Measurements from ENCODE around the gene ARID1B. TPM values are rescaled to one million over a fixed set of nuclear protein-coding genes. Genes with fewer than 3 reads are reported as not detected.

The ARID1B gene
- total and polyA plus RNA-seq, 2 donors (not counting 1 experiment from before 2014, with no cell fraction given), result 47.2 to 280 TPM

DNA sequence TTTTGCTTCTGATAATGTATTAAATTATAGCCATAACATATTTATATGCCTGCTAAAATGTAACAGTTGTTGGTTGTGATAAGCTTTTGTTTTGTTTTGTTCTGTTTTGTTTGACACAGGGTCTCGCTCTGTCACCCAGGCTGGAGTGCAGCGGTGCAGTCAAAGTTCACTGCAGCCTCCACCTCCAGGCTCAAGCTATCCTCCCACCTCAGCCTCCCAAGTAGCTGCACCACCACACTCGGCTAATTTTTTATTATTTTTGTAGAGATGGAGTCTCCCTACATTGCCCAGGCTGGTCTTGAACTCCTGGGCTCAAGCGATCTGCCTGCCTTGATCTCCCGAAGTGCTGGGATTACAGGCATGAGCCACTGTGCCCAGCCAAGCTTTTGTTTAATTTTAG lies 157.8 kb downstream of the ARID1B start:
- Mint-ChIP-seq H3K4me1 (peaks cover 67% of the 10 kb centered on the region), H3K27me3 (no peaks in the 10 kb centered on the region), H3K4me3 (no peak overlapping the region), H3K27ac (no peak overlapping the region), H3K9me3 (ENCODE audit: insufficient read depth) (no peaks in the 10 kb centered on the region)
- peaks cover 52% of the 10 kb centered on the region for H4K20me1 ChIP-seq (ENCODE audit: control insufficient read depth, insufficient read depth, low read length, poor library complexity, severe bottlenecking)
- peaks cover 98% of the 10 kb centered on the region for H3K79me2 ChIP-seq (ENCODE audit: control insufficient read depth, insufficient read depth, low read length)
- no peak overlapping the region for H3K4me2 ChIP-seq (replicated peaks; ENCODE audit: low read depth, low read length, poor library complexity, severe bottlenecking)
- WGBS (ENCODE audit: insufficient coverage), result 100% methylated on average over 2 of the region's 5 CpGs
- no peak overlapping the region for H2AFZ ChIP-seq (ENCODE audit: insufficient read depth, low read depth, low read length, poor library complexity, severe bottlenecking)
- intact Hi-C loops (cut with micrococcal nuclease), result loop anchor here (5.0 kb wide), 2 partner anchors 37 to 153 kb away; no protein-coding TSS in a partner anchor
- H3K9ac ChIP-seq (ENCODE audit: low read length), result no peak overlapping the region
- DNase-seq (no peak), ATAC-seq (ENCODE audit: low read depth) (no peak)
- POLR2A ChIA-PET, result no interaction called here
- H3K9me3 ChIP-seq (ENCODE audit: control extremely low read depth in 1 of 3, control insufficient read depth in 2 of 3, insufficient read depth in 1 of 3, low read length in 2 of 3), result no peaks in the 10 kb centered on the region
- CTCF ChIA-PET, result no interaction called here
- H3K4me1 ChIP-seq (ENCODE audit: control insufficient read depth in 2 of 2, insufficient read depth in 2 of 2, low read length in 2 of 2), result peaks cover 0 to 14% of the 10 kb centered on the region in 2 donors
- no peaks in the 10 kb centered on the region for H3K27me3 ChIP-seq (replicated peaks in 1 of 4; ENCODE audit: control extremely low read depth in 1 of 4, control insufficient read depth in 3 of 4, insufficient read depth in 4 of 4, low read length in 3 of 4)
- H3K36me3 ChIP-seq (replicated peaks in 1 of 2; ENCODE audit: control extremely low read depth in 1 of 2, control insufficient read depth in 1 of 2, extremely low read depth in 1 of 2, insufficient read depth in 2 of 2, low read length in 1 of 2), result peaks cover 0 to 7% of the 10 kb centered on the region in 2 experiments
- H3K27ac ChIP-seq (ENCODE audit: low read length in 2 of 2), result no peak overlapping the region
- TF ChIP-seq, protein P1, sequence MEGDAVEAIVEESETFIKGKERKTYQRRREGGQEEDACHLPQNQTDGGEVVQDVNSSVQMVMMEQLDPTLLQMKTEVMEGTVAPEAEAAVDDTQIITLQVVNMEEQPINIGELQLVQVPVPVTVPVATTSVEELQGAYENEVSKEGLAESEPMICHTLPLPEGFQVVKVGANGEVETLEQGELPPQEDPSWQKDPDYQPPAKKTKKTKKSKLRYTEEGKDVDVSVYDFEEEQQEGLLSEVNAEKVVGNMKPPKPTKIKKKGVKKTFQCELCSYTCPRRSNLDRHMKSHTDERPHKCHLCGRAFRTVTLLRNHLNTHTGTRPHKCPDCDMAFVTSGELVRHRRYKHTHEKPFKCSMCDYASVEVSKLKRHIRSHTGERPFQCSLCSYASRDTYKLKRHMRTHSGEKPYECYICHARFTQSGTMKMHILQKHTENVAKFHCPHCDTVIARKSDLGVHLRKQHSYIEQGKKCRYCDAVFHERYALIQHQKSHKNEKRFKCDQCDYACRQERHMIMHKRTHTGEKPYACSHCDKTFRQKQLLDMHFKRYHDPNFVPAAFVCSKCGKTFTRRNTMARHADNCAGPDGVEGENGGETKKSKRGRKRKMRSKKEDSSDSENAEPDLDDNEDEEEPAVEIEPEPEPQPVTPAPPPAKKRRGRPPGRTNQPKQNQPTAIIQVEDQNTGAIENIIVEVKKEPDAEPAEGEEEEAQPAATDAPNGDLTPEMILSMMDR (IDR thresholded peaks at IDR 0.05), result no peak
- TF ChIP-seq EZH2 (IDR thresholded peaks at IDR 0.05; ENCODE audit: borderline replicate concordance, insufficient read depth, low read depth, low read length, poor library complexity, severe bottlenecking), result no peak
- no peak overlapping the region for H3K4me3 ChIP-seq (ENCODE audit: control extremely low read depth in 1 of 5, extremely low read depth in 1 of 5, insufficient read depth in 1 of 5, low read depth in 2 of 5, low read length in 4 of 5)

DNA sequence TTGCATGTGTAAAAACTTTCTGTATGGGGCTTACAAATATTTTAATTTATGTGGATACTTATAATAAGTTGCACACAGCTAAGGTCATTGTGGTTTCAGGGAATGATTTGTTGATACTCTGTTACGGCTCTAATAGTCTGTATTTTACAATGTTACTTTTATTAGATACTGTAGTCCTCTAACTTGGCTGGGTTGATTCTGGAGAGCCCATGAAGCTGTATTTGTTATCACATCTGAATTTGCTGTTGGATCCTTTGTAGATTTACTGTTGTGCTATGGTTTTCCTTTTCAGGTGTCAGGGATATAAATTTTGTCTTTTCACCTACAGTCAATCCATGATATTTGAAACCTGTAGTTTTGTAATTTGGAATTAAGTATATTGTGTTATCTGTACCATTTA lies 161.0 kb downstream of the ARID1B start:
- Histone ChIP-seq H3K36me3 (replicated peaks in 1 of 2; ENCODE audit: control extremely low read depth in 1 of 2, control insufficient read depth in 1 of 2, extremely low read depth in 1 of 2, insufficient read depth in 2 of 2, low read length in 1 of 2) (peaks cover 0 to 7% of the 10 kb centered on the region in 2 experiments), H3K4me1 (ENCODE audit: control insufficient read depth in 2 of 2, insufficient read depth in 2 of 2, low read length in 2 of 2) (peaks cover 0 to 14% of the 10 kb centered on the region in 2 donors), H3K4me3 (ENCODE audit: control extremely low read depth in 1 of 5, extremely low read depth in 1 of 5, insufficient read depth in 1 of 5, low read depth in 2 of 5, low read length in 4 of 5) (no peak overlapping the region), H4K20me1 (ENCODE audit: control insufficient read depth, insufficient read depth, low read length, poor library complexity, severe bottlenecking) (peaks cover 46% of the 10 kb centered on the region), H3K27ac (ENCODE audit: low read length in 2 of 2) (no peak overlapping the region), H3K9ac (ENCODE audit: low read length) (no peak overlapping the region), H3K4me2 (replicated peaks; ENCODE audit: low read depth, low read length, poor library complexity, severe bottlenecking) (no peak overlapping the region), H3K9me3 (ENCODE audit: control extremely low read depth in 1 of 3, control insufficient read depth in 2 of 3, insufficient read depth in 1 of 3, low read length in 2 of 3) (no peaks in the 10 kb centered on the region), H3K79me2 (ENCODE audit: control insufficient read depth, insufficient read depth, low read length) (peaks cover 97% of the 10 kb centered on the region), H3K27me3 (replicated peaks in 1 of 4; ENCODE audit: control extremely low read depth in 1 of 4, control insufficient read depth in 3 of 4, insufficient read depth in 4 of 4, low read length in 3 of 4) (no peaks in the 10 kb centered on the region), H2AFZ (ENCODE audit: insufficient read depth, low read depth, low read length, poor library complexity, severe bottlenecking) (no peak overlapping the region)
- Mint-ChIP-seq H3K27ac (no peak overlapping the region), H3K4me1 (peaks cover 73% of the 10 kb centered on the region), H3K9me3 (ENCODE audit: insufficient read depth) (no peaks in the 10 kb centered on the region), H3K4me3 (no peak overlapping the region), H3K27me3 (no peaks in the 10 kb centered on the region)
- DNase-seq (no peak), ATAC-seq (ENCODE audit: low read depth) (no peak)
- ChIA-PET CTCF (no interaction called here), POLR2A (interaction anchor here (1.0 kb wide), 1 partner anchor 153 kb away, joined by 3 read pairs; no protein-coding TSS in a partner anchor)
- intact Hi-C loops (cut with micrococcal nuclease), result loop anchor here (5.0 kb wide), 2 partner anchors 34 to 156 kb away; no protein-coding TSS in a partner anchor
- no CpG with 5 or more reads among the region's 1 CpG for WGBS (ENCODE audit: insufficient coverage)
- TF ChIP-seq, protein P1 (IDR thresholded peaks at IDR 0.05), result no peak
- no peak for TF ChIP-seq EZH2 (IDR thresholded peaks at IDR 0.05; ENCODE audit: borderline replicate concordance, insufficient read depth, low read depth, low read length, poor library complexity, severe bottlenecking)
